DOHH2 (cell line): ENCODE results near the gene BRIP1.

Experiments used
- H3F3A ChIP-seq: fragments of 200-600 bp; sonication (generic), shearing (Covaris generic); 2 replicates; pipeline ENCODE4 v1.6.0; 2016; ENCODE audit warnings: antibody characterized with exemption, mild to moderate bottlenecking; ENCODE audit not compliant: control insufficient read depth, insufficient read depth
- H3K27ac ChIP-seq: fragments of 200-600 bp; sonication (generic); 2 replicates; pipeline ENCODE4 v1.5.1; 2014; ENCODE audit warnings: low read depth, mild to moderate bottlenecking, low read length, moderate library complexity
- H3K27me3 ChIP-seq: fragments of 200-600 bp; sonication (generic); 2 replicates; pipeline ENCODE4 v1.6.1; 2014; ENCODE audit warnings: mild to moderate bottlenecking, low read length, mixed read lengths; ENCODE audit not compliant: control insufficient read depth
- H3K36me3 ChIP-seq: fragments of 200-600 bp; sonication (generic); 2 replicates; pipeline ENCODE4 v1.6.1; 2014; ENCODE audit warnings: mild to moderate bottlenecking, low read length, moderate library complexity, mixed read lengths; ENCODE audit not compliant: control insufficient read depth
- H3K4me1 ChIP-seq: fragments of 200-600 bp; sonication (generic); 2 replicates; pipeline ENCODE4 v1.6.1; 2014; ENCODE audit warnings: mild to moderate bottlenecking, low read length, mixed read lengths; ENCODE audit not compliant: control insufficient read depth
- H3K4me2 ChIP-seq: fragments of 200-600 bp; sonication (generic); 2 replicates; pipeline ENCODE4 v1.6.0; 2014; ENCODE audit warnings: mild to moderate bottlenecking, low read length, moderate library complexity
- H3K4me3 ChIP-seq: fragments of 200-600 bp; sonication (generic); 2 replicates; pipeline ENCODE4 v1.5.1; 2014; ENCODE audit warnings: mild to moderate bottlenecking, low read length, mixed read lengths
- H3K79me2 ChIP-seq: fragments of 200-600 bp; sonication (generic); 2 replicates; pipeline ENCODE4 v1.6.1; 2014; ENCODE audit warnings: mild to moderate bottlenecking, low read length, mixed read lengths; ENCODE audit not compliant: control insufficient read depth
- H3K9me2 ChIP-seq: fragments of 200-600 bp; sonication (generic); replicated peaks from 2 replicates; pipeline ENCODE4 v1.6.1; 2014; ENCODE audit warnings: mild to moderate bottlenecking, low read length, mixed read lengths; ENCODE audit not compliant: control insufficient read depth
- H3K9me3 ChIP-seq: fragments of 200-600 bp; sonication (generic); 2 replicates; pipeline ENCODE4 v1.6.1; 2014; ENCODE audit warnings: antibody characterized with exemption, low read length, mixed read lengths; ENCODE audit not compliant: control insufficient read depth, insufficient read depth
- H4K20me1 ChIP-seq: fragments of 200-600 bp; sonication (generic); 2 replicates; pipeline ENCODE4 v1.6.0; 2014; ENCODE audit warnings: low read depth, mild to moderate bottlenecking, antibody characterized with exemption, low read length, moderate library complexity; ENCODE audit not compliant: control insufficient read depth, insufficient read depth
- EZH2phosphoT487 ChIP-seq: fragments of 200-600 bp; sonication (generic); IDR thresholded peaks from 2 replicates; pipeline ENCODE4 v1.6.1; 2017; ENCODE audit warnings: borderline replicate concordance, mild to moderate bottlenecking, antibody characterized with exemption, low read length, moderate library complexity, mixed read lengths
- TF ChIP-seq, protein P1 (sequence below): fragments of 200-600 bp; sonication (generic); IDR thresholded peaks from one replicate; pipeline ENCODE4 v1.5.1; 2014; ENCODE audit warnings: antibody characterized with exemption, mild to moderate bottlenecking, low read depth, low read length; ENCODE audit not compliant: poor library complexity, severe bottlenecking

Gene BRIP1

DNA sequence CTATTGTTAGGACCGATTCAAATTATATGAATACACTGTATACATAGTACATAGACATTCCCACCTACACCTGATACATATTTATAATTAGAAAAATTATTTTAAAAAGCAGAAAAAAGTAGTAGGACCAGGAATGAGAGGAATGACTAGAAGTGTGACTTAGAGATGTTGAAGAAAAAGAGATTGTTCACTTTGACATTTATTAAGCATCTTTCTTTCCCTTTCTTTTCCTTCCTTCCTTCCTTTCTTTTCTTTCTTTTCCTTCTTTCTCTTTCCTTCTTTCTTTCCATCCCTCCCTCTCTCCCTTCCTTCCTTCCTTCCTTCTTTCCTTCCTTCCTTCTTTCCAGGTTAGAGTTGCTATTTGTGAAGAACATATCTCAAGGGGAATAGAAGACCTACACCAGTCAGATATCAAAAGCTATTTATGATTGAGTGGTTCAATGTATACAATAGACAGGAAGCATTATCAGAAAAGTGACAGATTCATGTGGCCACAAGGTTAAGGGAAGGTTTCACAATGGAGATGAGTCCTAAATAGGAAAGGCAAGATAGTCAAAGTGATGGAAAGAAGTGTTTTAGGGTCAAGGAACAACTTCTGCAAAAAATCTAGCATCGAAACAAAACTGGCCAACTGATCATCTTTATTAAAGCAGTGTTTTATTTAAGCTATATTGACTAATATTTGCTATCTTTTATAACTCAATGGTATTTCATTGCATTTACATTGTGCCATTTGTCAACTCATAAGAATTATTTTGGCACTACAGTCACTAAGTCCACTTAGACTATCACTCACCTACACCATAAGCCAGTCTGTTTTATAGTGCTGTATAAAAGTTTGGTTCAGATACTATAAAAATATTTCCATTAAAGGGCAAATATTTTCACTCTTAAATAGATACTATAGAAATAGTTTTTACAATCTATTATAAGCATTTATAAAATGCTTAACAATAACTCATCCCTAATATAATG is 218.2 kb downstream of the BRIP1 start:
- Histone ChIP-seq H3K27me3 (no peaks in the 10 kb centered on the region), H3K9me2 (no peaks in the 10 kb centered on the region), H4K20me1 (no peaks in the 10 kb centered on the region), H3K4me1 (no peaks in the 10 kb centered on the region), H3F3A (peaks cover 3% of the 10 kb centered on the region; the same call in 1 of the 2 replicates), H3K9me3 (0 out of 2 replicates have a peak, but pooled peaks cover 3% of the 10 kb centered on the region), H3K79me2 (no peaks in the 10 kb centered on the region), H3K36me3 (no peaks in the 10 kb centered on the region), H3K4me2 (no peak overlapping the region), H3K4me3 (no peak overlapping the region), H3K27ac (no peak overlapping the region)
- no peak for TF ChIP-seq EZH2phosphoT487
- TF ChIP-seq, protein P1, sequence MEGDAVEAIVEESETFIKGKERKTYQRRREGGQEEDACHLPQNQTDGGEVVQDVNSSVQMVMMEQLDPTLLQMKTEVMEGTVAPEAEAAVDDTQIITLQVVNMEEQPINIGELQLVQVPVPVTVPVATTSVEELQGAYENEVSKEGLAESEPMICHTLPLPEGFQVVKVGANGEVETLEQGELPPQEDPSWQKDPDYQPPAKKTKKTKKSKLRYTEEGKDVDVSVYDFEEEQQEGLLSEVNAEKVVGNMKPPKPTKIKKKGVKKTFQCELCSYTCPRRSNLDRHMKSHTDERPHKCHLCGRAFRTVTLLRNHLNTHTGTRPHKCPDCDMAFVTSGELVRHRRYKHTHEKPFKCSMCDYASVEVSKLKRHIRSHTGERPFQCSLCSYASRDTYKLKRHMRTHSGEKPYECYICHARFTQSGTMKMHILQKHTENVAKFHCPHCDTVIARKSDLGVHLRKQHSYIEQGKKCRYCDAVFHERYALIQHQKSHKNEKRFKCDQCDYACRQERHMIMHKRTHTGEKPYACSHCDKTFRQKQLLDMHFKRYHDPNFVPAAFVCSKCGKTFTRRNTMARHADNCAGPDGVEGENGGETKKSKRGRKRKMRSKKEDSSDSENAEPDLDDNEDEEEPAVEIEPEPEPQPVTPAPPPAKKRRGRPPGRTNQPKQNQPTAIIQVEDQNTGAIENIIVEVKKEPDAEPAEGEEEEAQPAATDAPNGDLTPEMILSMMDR, result no peak

DNA sequence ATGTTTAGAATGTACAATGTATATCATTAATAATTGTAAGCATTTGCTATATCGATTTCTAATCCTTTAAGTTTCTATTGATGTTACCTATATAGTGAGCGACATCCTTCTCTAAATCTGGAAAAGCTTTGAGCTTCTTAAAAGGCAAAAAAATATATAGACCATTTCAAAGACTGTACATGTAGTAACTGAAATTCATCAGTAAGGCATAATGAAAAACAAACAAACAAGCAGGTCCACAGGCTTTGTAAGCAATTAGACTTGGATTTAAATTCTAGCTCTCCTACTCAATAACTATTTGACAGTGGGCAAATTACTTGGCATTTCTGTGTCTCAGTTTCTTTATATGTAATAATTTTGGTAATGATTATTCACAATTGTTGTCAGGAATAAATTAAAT is 220.6 kb downstream of the BRIP1 start:
- Histone ChIP-seq H3K9me2 (no peaks in the 10 kb centered on the region), H3K4me2 (no peak overlapping the region), H3K4me1 (no peaks in the 10 kb centered on the region), H4K20me1 (no peaks in the 10 kb centered on the region), H3K27ac (no peak overlapping the region), H3K36me3 (no peaks in the 10 kb centered on the region), H3K27me3 (no peaks in the 10 kb centered on the region), H3F3A (peaks cover 3% of the 10 kb centered on the region; the same call in 1 of the 2 replicates), H3K79me2 (no peaks in the 10 kb centered on the region), H3K4me3 (no peak overlapping the region), H3K9me3 (0 out of 2 replicates have a peak, but pooled peaks cover 4% of the 10 kb centered on the region)
- TF ChIP-seq, protein P1, result no peak
- no peak for TF ChIP-seq EZH2phosphoT487

DNA sequence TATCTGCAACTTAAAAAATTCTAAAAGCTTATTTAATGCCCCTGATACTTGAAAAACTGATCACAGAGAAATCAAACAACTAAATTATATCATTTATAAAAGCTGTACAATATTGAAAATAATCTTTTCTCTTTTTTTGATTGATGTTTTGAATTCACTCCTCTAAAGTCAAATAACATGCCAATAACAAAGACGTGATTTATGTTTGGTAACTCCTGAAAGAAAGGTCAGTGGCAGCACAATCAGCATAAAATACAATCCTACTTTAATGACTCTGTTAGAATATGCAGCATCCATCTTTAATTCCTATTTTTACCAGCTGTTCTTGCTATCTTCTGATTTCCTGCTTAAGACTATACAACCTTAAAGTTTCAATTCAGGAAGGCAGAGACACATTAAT is 221.6 kb downstream of the BRIP1 start:
- no peaks in the 10 kb centered on the region for H4K20me1 ChIP-seq
- H3K27me3 ChIP-seq, result no peaks in the 10 kb centered on the region
- H3K27ac ChIP-seq, result no peak overlapping the region
- H3K4me3 ChIP-seq, result no peak overlapping the region
- H3K9me2 ChIP-seq, result no peaks in the 10 kb centered on the region
- no peaks in the 10 kb centered on the region for H3K4me1 ChIP-seq
- no peak for TF ChIP-seq EZH2phosphoT487
- no peak overlapping the region for H3K4me2 ChIP-seq
- H3K36me3 ChIP-seq, result no peaks in the 10 kb centered on the region
- 0 out of 2 replicates have a peak, but pooled peaks cover 4% of the 10 kb centered on the region for H3K9me3 ChIP-seq
- no peaks in the 10 kb centered on the region for H3K79me2 ChIP-seq
- peaks cover 3% of the 10 kb centered on the region; the same call in 1 of the 2 replicates for H3F3A ChIP-seq

DNA sequence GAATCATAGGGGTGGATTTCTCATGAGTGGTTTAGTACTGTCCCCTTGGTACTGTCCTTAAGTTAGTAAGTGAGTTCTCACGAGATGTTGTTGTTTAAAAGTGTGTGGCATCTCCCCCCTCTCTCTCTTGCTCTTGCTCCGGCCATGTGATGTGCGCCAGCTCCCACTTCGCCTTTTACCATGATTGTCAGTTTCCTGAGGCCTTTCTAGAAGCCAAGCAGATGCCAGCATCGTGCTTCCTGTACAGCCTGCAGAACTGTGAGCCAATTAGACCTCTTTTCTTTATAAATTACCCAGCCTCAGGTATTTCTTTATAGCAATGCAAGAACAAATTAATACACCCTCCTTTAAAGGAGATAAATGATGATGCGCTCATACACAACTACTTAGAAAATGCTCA is 222.2 kb downstream of the BRIP1 start:
- H3K9me3 ChIP-seq, result 0 out of 2 replicates have a peak, but pooled peaks cover 8% of the 10 kb centered on the region
- H3K4me3 ChIP-seq, result no peak overlapping the region
- no peaks in the 10 kb centered on the region; the same call in 1 of the 2 replicates for H3K36me3 ChIP-seq
- H3K9me2 ChIP-seq, result no peaks in the 10 kb centered on the region
- H3K4me1 ChIP-seq, result peaks cover 2% of the 10 kb centered on the region; the same call in 1 of the 2 replicates
- no peaks in the 10 kb centered on the region for H3K27me3 ChIP-seq
- no peaks in the 10 kb centered on the region for H3K79me2 ChIP-seq
- TF ChIP-seq, protein P1, result no peak
- TF ChIP-seq EZH2phosphoT487, result no peak
- no peak overlapping the region for H3K27ac ChIP-seq
- H3K4me2 ChIP-seq, result no peak overlapping the region
- peaks cover 3% of the 10 kb centered on the region; the same call in 1 of the 2 replicates for H3F3A ChIP-seq
- no peaks in the 10 kb centered on the region for H4K20me1 ChIP-seq
